ENCODE results near the gene CCNL1. TPM values are rescaled to one million over a fixed set of nuclear protein-coding genes. Genes with fewer than 3 reads are reported as not detected.

The CCNL1 gene
- total and polyA plus RNA-seq, 2 of the 4 experiments (the other 2 are of a cell fraction) = 60.9 to 83.3 TPM

DNA sequence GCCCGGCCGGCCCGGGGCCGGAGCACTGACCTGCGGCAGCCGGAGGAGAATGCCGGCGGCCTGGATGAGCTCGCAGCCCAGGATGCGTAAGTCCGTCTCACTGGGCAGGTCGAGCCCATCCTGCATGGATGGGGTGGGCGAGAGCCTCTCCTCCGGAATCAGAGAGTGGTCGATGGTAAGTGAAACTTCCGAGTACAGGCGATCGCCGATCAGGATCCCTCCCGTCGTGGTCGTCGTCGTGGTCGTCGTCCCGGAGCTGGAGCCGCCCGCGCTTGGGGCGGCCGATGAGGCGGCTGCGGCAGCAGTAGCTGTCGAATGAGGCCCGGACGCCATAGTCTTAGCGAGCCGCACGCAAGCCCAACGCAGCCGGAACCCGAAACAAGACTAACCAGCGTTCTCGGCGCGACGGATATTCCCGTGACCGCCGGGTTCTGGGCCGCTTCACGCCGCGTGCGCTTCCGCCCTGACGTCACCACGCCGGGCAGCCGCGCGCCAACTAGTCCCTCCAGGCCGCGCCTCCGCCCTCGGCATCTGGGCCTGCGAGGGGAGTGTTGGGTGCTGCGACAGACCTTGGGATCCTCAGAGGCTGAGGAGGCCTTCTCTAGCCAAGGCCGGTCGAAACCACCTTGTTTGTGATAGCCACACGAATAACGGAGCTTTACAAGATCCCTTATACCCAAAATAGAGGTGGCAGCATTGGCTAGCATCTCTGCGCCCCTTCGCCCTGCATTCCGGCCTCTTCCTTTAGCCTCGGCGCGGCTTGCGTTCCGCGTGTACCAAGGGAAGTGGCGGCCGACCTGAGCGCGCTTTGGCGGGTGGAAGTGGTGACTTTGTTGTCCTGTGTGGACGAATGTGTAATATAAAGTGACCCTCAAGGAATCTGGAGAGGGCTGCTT lies at the start of gene CCNL1 (continued):
- peak; percentile 23; the same call in 1 of the 2 replicates for TF ChIP-seq SMC3 (IDR thresholded peaks at IDR 0.05; ENCODE audit: low read depth, low read length)
- TF ChIP-seq CTCF (conservative IDR thresholded peaks at IDR 0.05; ENCODE audit: low read depth, low read length) = no peak
- peak; percentile 76 for TF ChIP-seq MXI1 (IDR thresholded peaks at IDR 0.05; ENCODE audit: borderline replicate concordance, low read depth, low read length)

All from IMR-90 (cell line).